Upper lobe of right lung (tissue), 1 donor: ENCODE measurements around the gene TMEM238. TPM values are rescaled to one million over a fixed set of nuclear protein-coding genes. Genes with fewer than 3 reads are reported as not detected.

Experiments used
- ATAC-seq: fragments of 200-7000 bp; cut with Tn5 transposase; one replicate; pipeline ENCODE4 v1.9.1; 2020; ENCODE audit warnings: mild to moderate bottlenecking, moderate library complexity
- DNase-seq: peaks from one replicate; pipeline ENCODE4 v3.0.0-alpha.2; 2020
- H3K27ac ChIP-seq: fragments of 200-600 bp; one replicate; pipeline ENCODE4 v1.8.0; 2022
- H3K27me3 ChIP-seq: fragments of 200-600 bp; one replicate; pipeline ENCODE4 v1.8.0; 2022; ENCODE audit warnings: mild to moderate bottlenecking
- H3K36me3 ChIP-seq: fragments of 200-600 bp; one replicate; pipeline ENCODE4 v1.8.0; 2022
- H3K4me1 ChIP-seq: fragments of 200-600 bp; one replicate; pipeline ENCODE4 v1.8.0; 2022
- H3K4me3 ChIP-seq: fragments of 200-600 bp; one replicate; pipeline ENCODE4 v1.8.0; 2022; ENCODE audit warnings: mild to moderate bottlenecking
- H3K9me3 ChIP-seq: fragments of 200-600 bp; one replicate; pipeline ENCODE4 v1.8.0; 2022
- CTCF ChIP-seq: fragments of 200-600 bp; IDR thresholded peaks from one replicate; pipeline ENCODE4 v1.8.0; 2022; ENCODE audit warnings: antibody characterized with exemption
- intact Hi-C: fragments of 100-400 bp; cut with DNase I; formaldehyde crosslinking; loops from one replicate; pipeline ENCODE4 v1.11.0; 2022
- total RNA-seq: library from RNA; stranded (reverse); fragmentation: NEBNext Ultra II Directional; extraction: Animal tissue kit (Norgen Biotek cat#: 25700); gene quantifications from one replicate; pipeline ENCODE4 v1.2.1, GENCODE V29; 2021
- donor health status: DM: no; HTN: yes; CAD: no; lungs with severe emphysema.

Gene TMEM238
- total RNA-seq, 1 donor from 2014 or later: 19.8 TPM

- Histone ChIP-seq H3K27me3 (peaks cover 40% of the 10 kb centered on the region), H3K36me3 (no peaks in the 10 kb centered on the region), H3K27ac (no peak overlapping the region), H3K9me3 (no peaks in the 10 kb centered on the region), H3K4me1 (peaks cover 14% of the 10 kb centered on the region), H3K4me3 (peak overlapping the region; percentile 46)
- intact Hi-C loops: no loop called here
- ATAC-seq: no peak
- DNase-seq: no peak
- no peak for TF ChIP-seq CTCF
Observed at GRCh38 chr19:55353356-55353802, 30.7 kb downstream of the TMEM238 start.

- intact Hi-C loops: no loop called here
- Histone ChIP-seq H3K9me3 (no peaks in the 10 kb centered on the region), H3K27me3 (peaks cover 40% of the 10 kb centered on the region), H3K4me1 (peaks cover 14% of the 10 kb centered on the region), H3K27ac (no peak overlapping the region), H3K36me3 (no peaks in the 10 kb centered on the region), H3K4me3 (no peak overlapping the region)
- no peak for DNase-seq
- ATAC-seq: no peak
- TF ChIP-seq CTCF: no peak
Observed at GRCh38 chr19:55352549-55353145, 31.4 kb downstream of the TMEM238 start.

- H3K27me3 ChIP-seq: peaks cover 40% of the 10 kb centered on the region
- intact Hi-C loops: no loop called here
- H3K4me1 ChIP-seq: peaks cover 14% of the 10 kb centered on the region
- H3K36me3 ChIP-seq: no peaks in the 10 kb centered on the region
- DNase-seq (no peak), ATAC-seq (no peak)
- no peak for TF ChIP-seq CTCF
- no peaks in the 10 kb centered on the region for H3K9me3 ChIP-seq
- no peak overlapping the region for H3K27ac ChIP-seq
- H3K4me3 ChIP-seq: no peak overlapping the region
Observed at GRCh38 chr19:55352040-55352439, 32.1 kb downstream of the TMEM238 start.

GRCh38 chr19:55350620-55351315 is 33.3 kb downstream of the TMEM238 start:
- DNase-seq: no peak
- H3K9me3 ChIP-seq: no peaks in the 10 kb centered on the region
- no peak for TF ChIP-seq CTCF
- peaks cover 40% of the 10 kb centered on the region for H3K27me3 ChIP-seq
- intact Hi-C loops: no loop called here
- H3K4me1 ChIP-seq: peaks cover 14% of the 10 kb centered on the region
- ATAC-seq: no peak
- no peaks in the 10 kb centered on the region for H3K36me3 ChIP-seq
- no peak overlapping the region for H3K4me3 ChIP-seq
- no peak overlapping the region for H3K27ac ChIP-seq

GRCh38 chr19:55348317-55349034 is 35.6 kb downstream of the TMEM238 start:
- Histone ChIP-seq H3K4me1 (peaks cover 5% of the 10 kb centered on the region), H3K36me3 (peaks cover 5% of the 10 kb centered on the region), H3K27me3 (peaks cover 30% of the 10 kb centered on the region), H3K9me3 (no peaks in the 10 kb centered on the region), H3K4me3 (no peak overlapping the region), H3K27ac (no peak overlapping the region)
- DNase-seq (peak; percentile 76), ATAC-seq (peak; percentile 39)
- intact Hi-C loops: no loop called here
- no peak for TF ChIP-seq CTCF
